NCI-H748 (cell line): ENCODE data around the gene SEMG2.

Source experiments
- DNase-seq: peaks from one replicate; lab custom pipeline; 2025; ENCODE audit not compliant: unreplicated experiment; lab: John Stamatoyannopoulos, UW

Gene SEMG2

GRCh38 chr20:45221076-45221475 lies at the start of gene SEMG2:
Gene SEMG2, plus strand, starts transcription at chr20:45221373. Its CDS starts 17 bp downstream, at chr20:45221390.
- no peak for DNase-seq

- no peak for DNase-seq
These were observed 47.7 kb upstream of the SEMG2 start for GRCh38 chr20:45173522-45173921.

DNA sequence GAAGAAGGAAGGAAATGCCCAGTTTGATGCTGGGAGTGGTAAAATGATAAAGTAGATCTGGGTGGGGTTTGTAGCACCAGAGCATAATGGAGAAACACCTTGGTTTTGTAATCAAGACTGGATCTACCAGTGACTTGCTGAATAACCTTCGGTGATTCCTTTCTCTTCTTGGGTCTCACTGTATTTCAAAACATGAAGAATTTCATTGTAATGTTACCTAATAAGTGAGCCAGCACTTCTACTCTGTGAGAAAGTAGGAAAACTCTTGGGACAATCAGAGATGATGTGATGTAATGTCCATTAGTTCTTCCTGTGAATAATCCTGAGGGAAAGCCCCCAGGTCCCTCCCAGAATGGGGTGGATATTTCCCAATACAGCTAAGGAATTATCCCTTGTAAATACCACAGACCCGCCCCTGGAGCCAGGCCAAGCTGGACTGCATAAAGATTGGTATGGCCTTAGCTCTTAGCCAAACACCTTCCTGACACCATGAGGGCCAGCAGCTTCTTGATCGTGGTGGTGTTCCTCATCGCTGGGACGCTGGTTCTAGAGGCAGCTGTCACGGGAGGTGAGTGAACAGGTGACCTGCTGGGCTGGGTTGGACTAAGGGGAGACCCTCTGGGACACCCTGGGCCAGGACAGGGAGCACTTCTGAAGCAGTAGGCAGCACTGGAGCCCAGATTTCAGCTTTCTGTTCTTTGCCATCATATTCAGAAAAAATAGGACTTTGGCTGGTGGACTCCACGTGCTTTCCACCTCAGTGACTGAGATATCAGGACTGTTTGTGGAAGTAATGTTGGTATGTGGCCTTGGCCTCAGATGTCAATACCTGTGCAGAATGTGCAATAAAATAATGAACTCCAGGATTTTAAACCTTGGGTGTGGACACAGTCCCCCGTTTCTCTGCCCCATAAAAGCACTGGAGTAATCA lies 46.5 kb upstream of the SEMG2 start, which contains the start of gene PI3:
TSS of gene PI3 (plus strand) at position 469 of the 931 bp plus-strand sequence. CDS start at position 490, 21 bp downstream.
- no peak for DNase-seq

DNA sequence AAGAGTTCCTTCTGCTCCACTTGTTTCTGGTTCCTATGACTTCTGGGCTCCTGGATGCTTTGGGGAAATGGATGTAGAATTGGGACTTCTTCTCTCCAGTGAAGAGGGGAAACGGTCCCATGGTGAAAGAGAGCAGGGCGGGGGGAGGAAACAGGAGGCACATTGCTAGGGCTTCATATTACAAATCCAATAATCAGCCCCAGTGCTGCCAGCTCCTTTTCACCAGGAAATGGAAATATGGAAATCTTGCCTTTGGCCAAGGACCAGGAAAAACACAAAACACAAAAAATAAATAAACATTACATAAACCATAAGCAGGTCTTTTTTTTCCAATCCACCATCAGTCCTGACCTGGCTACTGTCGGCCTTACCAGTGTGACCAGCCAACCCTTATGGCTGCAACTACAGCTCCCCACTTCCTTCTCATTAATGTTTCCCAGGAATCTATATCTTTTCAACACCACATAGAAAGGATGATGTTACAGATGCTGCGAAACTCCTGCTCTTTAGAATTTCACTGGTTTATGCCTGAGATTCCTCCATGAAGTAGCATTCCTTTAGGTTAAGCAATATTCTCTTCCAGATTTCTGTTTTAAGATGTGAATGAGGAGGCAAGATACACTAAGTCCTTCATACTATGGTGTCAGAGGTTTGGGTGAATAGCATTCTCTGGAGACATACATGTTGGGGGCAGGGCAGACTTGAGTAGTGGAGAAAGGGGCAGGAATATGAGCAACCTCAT lies 44.5 kb upstream of the SEMG2 start:
- no peak for DNase-seq

- no peak for DNase-seq
These were observed 42.0 kb upstream of the SEMG2 start for GRCh38 chr20:45179166-45179565.

DNA sequence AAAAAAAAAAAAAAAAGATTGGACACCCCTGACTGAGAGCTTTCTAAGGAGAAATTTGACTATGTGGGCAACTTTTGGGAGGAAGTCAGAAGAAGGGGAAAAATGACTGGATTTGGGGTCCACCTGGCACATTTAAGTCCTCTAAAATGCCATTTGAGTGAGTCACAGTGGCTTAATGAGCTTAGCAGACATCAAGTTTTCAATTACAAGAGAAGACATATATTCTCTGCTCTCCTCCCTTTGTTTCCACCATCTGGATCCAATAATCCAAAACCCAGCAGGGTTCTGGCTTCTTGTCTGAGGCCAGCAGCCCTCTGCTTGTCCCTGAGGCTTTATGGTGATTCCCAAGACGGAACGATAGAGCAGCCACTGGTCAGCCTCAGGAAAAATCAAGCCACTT lies 39.5 kb upstream of the SEMG2 start:
- no peak for DNase-seq

- DNase-seq: no peak
These were observed 38.1 kb upstream of the SEMG2 start for GRCh38 chr20:45183084-45183483.

DNA sequence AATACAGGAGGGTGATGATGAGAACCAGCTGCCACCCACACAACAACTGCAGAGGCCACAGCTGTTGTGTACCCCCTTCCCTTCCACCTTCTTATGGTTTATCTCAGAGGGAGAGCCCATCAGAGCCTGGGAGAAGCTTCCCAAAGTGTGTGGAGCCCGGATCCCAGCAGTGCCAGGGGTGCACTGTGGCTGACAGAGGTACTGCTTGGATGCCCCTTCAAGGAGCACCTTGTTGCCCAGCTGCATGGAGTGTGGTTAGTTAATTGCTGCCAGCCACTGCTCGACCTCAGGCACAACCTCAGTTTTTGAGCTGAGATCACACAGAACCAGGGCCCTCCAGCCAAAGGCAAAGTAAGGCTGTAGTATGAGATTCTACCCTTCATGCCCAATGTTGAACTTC lies 33.5 kb upstream of the SEMG2 start:
- DNase-seq: no peak

- DNase-seq: no peak
These were observed 32.0 kb upstream of the SEMG2 start for GRCh38 chr20:45189067-45189609.

DNA sequence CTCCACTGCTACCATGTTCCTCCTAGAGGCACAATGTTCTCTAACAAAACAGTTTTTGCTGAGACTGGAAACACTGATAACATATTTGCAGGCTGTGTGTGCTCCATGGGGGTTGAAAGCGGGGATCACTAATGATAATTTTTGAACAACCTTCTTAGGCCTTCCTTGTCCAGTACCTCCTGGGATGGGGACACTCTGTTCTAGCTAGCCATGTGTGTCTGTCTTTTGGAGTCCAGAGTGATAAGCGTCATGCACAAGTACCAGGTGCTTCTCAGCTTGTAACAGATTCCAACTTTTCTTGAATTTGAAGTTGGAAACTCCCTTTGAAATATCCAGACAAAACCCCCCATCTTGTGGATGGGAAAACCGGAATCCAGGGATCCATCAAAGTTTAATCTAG lies 31.3 kb upstream of the SEMG2 start:
- DNase-seq: no peak

- no peak for DNase-seq
These were observed 29.2 kb upstream of the SEMG2 start for GRCh38 chr20:45191926-45192325.

GRCh38 chr20:45193331-45193730 lies 27.8 kb upstream of the SEMG2 start:
- DNase-seq: no peak

DNA sequence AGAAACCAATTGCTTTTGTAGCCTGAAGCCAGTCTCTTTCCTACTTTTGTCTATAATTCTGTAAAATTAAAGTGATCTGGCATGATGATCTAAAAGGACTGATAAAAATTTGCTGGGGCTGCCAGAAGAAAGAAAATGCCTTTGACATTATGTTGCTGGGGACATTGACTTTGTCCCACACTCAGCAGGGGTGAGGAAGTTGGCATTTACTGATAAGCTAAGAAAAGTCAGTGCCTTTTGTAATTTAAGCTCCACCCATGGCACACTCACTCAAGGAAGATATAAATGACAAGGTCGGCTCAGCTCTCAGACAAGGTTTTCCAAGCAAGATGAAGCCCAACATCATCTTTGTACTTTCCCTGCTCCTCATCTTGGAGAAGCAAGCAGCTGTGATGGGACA lies 14.4 kb upstream of the SEMG2 start, which contains the start of gene SEMG1:
TSS of gene SEMG1 (plus strand) at position 309 of the 400 bp plus-strand sequence. CDS start at position 330, 21 bp downstream.
- no peak for DNase-seq

- DNase-seq: no peak
These were observed 11.2 kb upstream of the SEMG2 start for GRCh38 chr20:45209924-45210323.

DNA sequence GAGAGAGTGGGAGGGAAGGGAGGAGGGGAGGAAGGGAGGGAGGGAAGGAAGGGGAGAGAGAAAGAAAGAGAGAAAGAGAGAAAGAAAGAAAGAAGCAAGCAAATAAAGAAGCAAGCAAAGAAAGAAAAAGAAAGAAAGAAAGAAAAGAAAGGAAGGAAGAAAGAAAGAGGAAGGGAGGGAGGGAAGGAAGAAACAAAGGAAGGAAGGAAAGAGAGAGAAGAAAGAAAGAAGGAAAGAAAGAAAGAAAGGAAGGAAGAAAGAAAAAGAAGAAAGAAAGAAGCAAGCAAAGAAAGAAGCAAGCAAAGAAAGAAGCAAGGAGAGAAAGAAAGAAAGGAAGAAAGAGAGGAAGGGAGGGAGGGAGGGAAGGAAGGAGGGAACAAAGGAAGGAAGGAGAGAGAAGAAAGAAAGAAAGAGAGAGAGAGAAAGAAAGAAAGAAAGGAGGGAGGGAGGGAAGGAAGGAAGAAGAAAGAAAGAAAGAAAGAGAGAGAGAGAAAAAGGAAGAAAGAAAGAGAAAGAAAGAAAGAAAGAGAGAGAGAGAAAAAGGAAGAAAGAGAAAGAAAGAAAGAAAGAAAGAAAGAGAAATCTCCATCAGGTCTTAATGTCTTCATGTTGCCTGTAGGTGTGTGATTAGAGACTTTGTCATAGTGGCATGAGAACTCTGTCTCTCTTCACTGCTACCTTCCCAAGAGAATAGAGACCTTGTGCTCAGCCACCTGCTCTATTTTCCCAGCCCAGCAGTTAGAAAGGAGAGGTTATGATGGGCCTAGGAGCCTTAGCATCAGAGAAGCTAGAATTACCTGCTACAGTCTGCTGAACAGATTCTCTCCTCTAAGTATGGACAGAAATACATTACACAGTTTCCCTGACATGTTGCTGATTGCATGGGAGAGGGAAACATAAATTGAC lies 9.4 kb upstream of the SEMG2 start:
- DNase-seq: no peak

DNA sequence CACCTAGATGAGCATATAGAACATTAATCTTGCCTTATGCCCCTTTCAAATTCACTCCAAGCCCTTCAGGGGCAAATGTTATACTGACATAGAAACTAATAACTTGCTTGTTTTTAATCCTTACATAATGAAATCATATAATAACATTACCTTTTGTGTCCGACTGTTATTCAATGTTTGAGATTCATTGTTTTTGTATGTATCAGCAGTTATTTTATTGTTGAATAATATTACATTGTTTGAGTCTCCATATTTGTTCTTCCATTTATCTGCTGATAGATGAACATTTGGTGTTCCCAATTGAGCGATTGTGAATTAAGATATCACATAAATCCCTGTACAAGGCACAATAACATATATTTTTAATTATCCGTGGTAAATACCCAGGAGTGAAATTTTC lies 8.3 kb upstream of the SEMG2 start:
- DNase-seq: no peak

- no peak for DNase-seq
These were observed 3.0 kb upstream of the SEMG2 start for GRCh38 chr20:45218124-45218523.

DNA sequence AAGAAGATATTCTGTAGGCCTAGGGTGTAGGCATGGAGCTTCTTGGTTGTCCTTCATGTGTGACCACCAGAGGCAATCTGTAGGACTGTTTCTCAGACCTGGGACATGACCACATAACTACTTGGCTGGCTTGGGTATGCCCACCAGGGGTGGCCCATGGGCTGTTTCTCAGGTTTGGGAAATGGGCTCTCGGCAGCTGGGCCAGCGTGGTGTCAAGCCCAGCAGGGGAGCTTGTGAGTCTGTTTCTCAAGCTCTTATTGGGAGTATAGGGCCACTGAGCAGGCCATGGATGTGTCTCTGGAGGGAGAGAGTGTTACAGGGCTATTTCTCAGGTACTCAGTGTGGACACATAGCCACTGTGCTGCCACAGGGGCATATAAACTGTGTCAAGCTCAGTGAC lies 2.5 kb upstream of the SEMG2 start:
- no peak for DNase-seq

GRCh38 chr20:45223136-45223535 lies 2.0 kb downstream of the SEMG2 start:
- peak; percentile 31 for DNase-seq

DNA sequence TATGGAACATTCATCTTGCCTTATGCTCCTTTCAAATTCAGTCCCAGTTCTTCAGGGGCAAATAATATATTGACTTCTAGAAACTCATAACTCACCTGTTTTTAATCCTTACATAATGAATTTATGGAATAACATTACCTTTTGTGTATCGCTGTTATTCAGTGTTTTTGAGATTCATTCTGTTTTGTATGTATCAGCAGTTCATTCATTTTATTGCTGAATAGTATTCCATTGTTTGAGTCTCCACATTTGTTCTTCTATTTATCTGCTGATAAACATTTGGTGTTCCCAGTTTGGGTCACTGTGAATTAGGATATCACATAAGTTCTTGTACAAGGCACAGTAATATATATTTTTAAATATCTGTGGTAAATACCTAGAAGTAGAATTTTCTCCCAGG lies 5.1 kb downstream of the SEMG2 start:
- no peak for DNase-seq
